HFF-Myc (cell line): Measurements from ENCODE around the gene SKOR2.
"Not testable (repeated sequence)": the region's sequence is repeated elsewhere in the genome, so short reads cannot be mapped to it uniquely, and the experiment has no call there.

Source experiments
- DNase-seq: peaks from one replicate; pipeline ENCODE4 v3.0.0-alpha.2; 2011; ENCODE audit warnings: low read depth; ENCODE audit errors: extremely low read depth
- H3K4me3 ChIP-seq: replicated peaks from 2 replicates; pipeline ENCODE4 v1.5.1; 2011; ENCODE audit warnings: low read depth, mild to moderate bottlenecking, control low read depth, low read length
- CTCF ChIP-seq: IDR thresholded peaks from 2 replicates; pipeline ENCODE4 v1.5.1; 2012; ENCODE audit warnings: mild to moderate bottlenecking, low read depth, low read length, control low read depth; ENCODE audit errors: missing control alignments

SKOR2 gene

GRCh38 chr18:47187721-47188120, 63.7 kb downstream of the SKOR2 start:
- no peak for TF ChIP-seq CTCF
- no peak overlapping the region for H3K4me3 ChIP-seq
- no peak for DNase-seq

GRCh38 chr18:47184419-47185050, 66.9 kb downstream of the SKOR2 start:
- peak; percentile 19 for DNase-seq

GRCh38 chr18:47182156-47182555, 69.3 kb downstream of the SKOR2 start:
- not testable (repeated sequence) for DNase-seq

More at GRCh38 chr18:47184419-47185050, 66.9 kb downstream of the SKOR2 start:
- TF ChIP-seq CTCF, result no peak
- H3K4me3 ChIP-seq, result no peak overlapping the region

GRCh38 chr18:47180765-47181164, 70.7 kb downstream of the SKOR2 start:
- TF ChIP-seq CTCF, result no peak

More at GRCh38 chr18:47182156-47182555, 69.3 kb downstream of the SKOR2 start:
- H3K4me3 ChIP-seq, result not testable (repeated sequence)

GRCh38 chr18:47179520-47179919, 71.9 kb downstream of the SKOR2 start:
- no peak overlapping the region for H3K4me3 ChIP-seq
- no peak for DNase-seq
- TF ChIP-seq CTCF, result no peak

More at GRCh38 chr18:47180765-47181164, 70.7 kb downstream of the SKOR2 start:
- H3K4me3 ChIP-seq, result no peak overlapping the region
- no peak for DNase-seq

GRCh38 chr18:47175898-47176575, 75.4 kb downstream of the SKOR2 start, which contains the start of gene IER3IP1:
Gene IER3IP1, minus strand, starts transcription at chr18:47176364. Its CDS starts 87 bp downstream, at chr18:47176277.
- TF ChIP-seq CTCF, result no peak
- peak within 1 kb of the TSS; percentile 87 for H3K4me3 ChIP-seq
- DNase-seq, result peak; percentile 45

GRCh38 chr18:47175283-47175897, 76.1 kb downstream of the SKOR2 start:
- no peak for DNase-seq
- no peak for TF ChIP-seq CTCF
- H3K4me3 ChIP-seq, result peak overlapping the region; percentile 87
